GM21447 (cell line): Measurements from ENCODE around the gene TANC1.

Experiments
- ATAC-seq: cut with Tn5 transposase; IDR thresholded peaks from one replicate; pipeline ENCODE4 v1.9.1; 2021; ENCODE audit not compliant: unreplicated experiment

The TANC1 gene

DNA sequence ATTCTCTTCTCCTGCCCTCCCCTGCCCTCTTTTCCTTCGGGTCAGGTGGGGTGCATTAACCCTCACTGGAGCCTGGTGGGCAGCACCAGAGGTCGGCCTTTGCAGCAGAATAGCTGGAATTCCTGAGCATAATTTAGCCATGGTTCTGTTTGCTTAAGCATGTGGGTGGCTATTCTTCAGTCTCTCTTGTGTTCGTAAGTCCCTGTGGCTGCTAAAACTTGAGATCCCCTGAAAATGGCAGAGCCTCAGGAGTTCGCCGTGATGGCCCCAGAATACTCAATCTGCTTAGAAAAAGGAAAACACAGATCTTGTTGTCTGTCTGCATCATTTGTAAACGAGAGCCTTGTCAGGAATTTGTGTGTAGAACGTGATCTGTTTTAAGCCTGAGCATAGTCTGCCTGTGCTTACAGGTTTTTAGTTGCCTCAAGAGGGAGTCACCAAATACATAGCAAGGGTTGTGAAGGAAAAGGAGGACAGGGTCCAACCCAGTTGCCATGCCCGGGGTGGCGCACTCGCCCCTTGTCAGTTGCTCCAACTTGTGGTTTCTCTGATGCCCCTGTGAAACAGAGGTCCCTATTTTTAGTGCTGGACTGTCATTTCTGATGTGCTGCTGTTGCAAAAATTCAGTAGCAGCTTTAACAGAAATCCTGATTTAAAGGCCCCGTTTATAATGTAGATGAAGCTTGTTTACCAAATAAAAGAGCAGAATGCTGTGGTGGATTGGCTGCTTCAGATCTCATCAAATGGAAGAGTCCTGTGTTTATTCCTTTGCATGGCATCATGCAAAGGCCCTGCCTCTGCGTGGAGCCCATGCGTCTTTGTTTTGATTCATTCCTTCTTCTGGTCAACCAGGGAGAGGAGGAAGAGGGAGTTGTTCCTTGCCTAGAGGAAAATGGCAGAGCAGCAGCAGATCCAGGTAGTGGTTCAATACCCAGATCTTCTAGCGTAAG, 243.3 kb downstream of the TANC1 start:
- no peak for ATAC-seq

DNA sequence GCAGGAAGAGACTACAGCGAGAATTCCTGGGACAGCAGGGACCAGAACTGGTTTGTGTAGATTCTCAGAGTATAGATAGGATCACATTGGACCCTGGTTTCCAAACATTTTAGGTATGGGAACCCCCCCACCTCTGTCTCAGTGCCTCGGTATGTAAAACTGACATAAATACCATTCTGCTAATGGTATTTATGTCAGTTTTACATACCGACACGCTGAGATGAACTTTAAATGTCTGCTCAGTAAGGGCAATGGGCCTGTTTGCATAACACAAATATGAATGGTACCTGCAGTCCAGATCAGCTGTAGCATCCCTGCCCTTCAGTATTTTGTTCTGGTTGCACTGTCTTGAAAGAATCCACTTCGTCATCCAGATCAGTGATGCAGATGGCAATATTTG, 244.9 kb downstream of the TANC1 start:
- ATAC-seq: no peak

DNA sequence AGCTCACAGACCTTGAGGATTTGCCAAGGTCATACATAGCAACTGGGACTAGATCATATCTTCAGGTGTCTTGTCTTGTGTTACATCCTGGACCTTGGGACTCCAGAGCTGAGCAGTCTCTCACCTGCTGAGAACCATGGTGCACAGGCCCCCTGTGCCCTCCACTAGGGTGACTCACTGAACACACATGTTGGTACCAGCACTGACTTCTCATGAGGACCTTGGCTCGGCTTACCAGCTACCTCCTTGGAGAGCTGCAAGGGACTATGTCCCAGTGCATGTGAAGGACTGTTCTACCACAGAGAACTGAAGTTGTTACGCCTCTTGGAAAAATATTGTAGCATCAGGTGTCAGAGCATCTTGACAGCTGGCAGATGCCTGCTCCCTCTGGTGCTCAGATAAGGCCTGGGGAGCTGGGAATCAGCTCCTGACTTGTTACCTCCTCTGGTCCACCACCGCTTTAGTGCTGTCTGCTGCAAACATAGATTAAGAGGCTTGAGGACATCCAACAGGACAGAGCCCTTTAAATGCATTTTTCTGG, 246.0 kb downstream of the TANC1 start:
- no peak for ATAC-seq

DNA sequence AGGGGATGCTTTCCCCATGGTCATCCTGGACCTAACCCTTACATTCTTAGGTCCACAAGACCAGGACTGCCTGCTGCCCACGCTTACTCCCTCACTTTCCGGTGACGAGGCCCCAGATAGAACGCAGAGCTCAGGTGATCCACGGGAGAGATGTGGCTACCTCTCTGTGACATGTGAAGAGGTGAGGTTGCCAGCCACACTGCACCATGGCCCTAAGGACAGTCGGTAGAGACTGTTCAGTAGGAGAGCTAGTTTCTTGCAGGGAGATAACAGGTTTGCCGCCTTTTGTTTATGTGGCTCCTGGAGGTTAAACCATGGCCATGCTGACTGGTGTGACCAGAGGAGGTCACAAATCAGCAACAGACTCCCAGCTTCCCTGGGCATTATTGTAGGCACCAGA, 246.7 kb downstream of the TANC1 start:
- no peak for ATAC-seq

DNA sequence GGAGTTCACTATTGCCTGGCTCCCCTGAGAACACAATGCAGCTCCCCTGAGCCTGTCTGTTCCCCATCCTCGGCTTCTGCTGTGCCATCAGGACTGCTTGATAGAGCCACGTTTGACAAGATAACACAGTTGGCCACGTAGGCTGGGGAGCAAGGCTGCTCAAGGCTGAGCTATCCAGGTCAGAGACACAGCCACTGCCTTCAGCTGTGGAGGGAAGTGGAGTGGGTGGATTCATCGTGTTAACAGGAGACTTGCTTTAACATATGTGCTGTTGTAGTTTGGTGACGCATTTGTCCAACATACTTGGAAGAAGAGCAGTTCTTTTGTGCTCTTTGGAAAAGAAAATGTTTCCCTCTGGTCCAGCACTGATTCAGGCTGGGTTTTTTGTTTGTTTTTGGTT, 249.2 kb downstream of the TANC1 start:
- ATAC-seq: no peak

DNA sequence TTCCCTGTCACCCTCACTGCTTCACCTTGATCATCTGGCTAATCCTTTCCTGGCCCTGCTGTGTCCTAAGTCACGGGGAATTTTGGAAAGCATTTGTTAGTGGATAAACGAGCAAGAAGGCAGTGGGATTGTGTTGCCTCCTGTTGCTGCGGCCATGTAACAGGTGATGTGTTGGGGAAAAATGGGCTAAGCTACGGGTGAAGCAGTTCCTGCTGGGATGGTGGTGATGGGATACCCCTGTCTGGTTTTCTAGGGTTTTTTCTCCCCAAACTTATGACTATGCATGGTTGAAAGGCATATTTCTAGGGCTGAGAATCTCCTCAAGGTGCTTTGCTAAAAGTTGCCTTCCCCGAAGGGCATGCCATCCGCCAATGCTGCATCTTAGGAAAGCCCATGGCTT, 249.9 kb downstream of the TANC1 start:
- ATAC-seq: no peak

DNA sequence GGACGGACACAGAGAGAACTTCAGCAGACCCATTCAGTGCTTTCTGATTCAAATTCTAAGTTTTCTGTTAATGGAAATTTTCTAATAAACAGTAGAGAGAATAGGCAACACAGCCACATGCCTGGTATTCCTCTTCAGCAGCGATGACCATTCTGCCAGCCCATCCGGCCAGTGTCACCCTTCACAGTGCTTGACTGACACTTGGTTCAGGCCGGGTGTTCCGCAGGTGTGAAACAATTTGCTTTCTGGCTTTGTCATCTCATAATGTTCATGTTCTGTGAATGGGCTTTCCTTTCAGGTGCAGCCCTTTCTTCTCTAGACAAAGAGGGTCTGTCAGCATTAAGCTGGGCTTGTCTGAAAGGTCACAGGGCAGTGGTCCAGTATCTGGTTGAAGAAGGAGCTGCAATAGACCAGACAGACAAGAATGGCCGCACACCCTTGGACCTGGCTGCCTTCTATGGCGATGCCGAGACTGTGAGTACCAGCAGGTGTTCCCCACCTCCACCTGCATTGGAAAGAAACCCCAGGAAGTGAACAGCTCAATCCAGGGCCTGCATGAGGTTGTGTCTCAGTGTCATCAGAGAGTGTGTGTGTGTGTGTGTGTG, 251.1 kb downstream of the TANC1 start:
- no peak for ATAC-seq

DNA sequence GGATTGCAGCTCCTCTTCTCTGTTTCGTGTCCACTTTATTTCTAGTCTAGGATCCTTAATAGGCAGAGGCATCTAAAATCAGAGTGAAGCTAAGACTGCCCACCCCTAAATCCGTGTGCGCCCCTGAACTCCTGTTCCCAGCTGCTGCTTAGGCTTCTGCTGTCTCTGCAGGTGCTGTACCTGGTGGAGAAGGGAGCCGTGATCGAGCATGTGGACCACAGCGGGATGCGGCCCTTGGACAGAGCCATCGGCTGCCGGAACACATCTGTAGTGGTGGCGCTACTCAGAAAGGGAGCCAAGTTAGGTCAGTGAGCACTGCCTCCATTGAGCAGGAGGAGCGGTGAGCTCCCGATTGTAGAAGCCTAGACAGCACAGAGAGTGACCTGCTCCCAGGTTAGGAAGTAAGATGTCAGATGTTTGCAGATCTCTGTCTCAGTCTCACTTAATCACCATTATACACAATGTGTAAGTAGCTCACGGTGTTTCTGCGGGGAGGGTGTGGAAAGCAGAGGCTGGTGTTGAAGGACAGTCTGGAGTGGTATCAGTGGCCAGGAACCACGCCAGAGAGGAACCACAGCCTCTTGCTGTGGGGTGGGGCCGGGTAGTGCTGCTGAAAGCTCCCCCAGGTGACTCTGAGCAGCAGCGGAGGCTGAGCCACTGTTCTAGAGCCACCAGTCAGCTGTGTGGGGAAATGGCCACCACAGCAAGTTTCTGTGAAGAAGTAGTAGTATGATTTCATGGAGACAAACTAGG, 255.8 kb downstream of the TANC1 start:
- ATAC-seq: no peak

DNA sequence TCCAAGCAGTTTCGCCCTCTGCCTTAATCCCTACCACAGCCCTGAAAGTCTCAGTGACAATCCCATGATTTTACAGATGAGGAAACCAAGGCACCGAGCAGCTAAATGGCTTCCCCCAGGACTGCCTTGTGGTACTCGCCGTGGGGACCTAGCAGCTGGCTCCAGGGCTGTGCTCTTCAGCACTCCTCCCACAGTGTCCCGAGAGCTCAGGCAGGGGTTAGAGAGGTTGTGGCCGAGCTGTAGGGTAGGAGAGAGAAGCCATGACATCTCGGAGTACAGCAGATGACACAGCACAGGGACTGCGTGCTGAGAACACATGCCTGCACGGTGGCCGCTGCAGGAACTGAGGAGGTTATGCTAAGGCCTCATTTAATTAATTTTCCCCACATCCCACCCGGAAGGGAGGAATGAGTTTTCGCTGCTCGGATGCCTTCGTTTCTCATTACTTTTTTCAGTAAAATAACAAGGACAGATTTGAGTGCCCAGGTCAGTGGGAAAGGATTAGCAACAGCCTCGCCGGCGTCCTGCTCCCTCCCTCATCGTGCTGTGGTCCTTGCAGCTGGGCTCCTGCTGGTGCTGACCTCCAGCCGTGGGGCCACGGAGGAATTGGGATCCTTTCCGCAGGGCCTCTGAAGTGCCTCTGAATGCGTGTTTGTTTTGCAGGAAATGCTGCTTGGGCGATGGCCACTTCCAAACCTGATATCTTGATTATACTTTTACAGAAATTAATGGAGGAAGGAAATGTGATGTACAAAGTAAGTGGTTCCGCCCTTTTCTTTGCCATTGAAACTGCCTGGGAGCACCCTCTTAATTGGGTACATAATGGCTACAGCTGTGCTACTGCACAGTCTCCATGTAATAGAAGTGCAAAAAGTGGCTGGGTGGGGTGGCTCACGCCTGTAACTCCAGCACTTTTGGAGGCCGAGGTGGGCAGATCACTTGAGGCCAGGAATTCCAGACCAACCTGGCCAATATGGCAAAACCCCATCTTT, 256.9 kb downstream of the TANC1 start:
- no peak for ATAC-seq

DNA sequence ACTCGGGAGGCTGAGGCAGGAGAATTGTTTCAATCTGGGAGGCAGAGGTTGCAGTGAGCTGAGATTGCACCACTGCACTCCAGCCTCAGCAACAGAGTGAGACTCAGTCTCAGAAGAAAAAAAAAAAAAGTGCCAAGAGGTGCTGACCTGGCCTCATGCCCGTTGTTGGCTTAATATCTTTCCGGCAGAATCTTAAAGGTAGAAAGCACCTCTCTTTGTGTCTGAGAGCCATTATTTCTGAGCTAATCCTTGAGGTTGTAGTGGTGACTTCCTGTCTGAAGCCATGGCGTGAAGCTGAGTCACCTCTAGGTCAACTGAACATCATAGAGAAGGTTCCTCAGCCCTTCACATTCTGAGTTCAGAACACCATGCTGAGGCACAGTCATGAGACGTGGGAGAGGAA, 257.6 kb downstream of the TANC1 start:
- ATAC-seq: peak; percentile 76

DNA sequence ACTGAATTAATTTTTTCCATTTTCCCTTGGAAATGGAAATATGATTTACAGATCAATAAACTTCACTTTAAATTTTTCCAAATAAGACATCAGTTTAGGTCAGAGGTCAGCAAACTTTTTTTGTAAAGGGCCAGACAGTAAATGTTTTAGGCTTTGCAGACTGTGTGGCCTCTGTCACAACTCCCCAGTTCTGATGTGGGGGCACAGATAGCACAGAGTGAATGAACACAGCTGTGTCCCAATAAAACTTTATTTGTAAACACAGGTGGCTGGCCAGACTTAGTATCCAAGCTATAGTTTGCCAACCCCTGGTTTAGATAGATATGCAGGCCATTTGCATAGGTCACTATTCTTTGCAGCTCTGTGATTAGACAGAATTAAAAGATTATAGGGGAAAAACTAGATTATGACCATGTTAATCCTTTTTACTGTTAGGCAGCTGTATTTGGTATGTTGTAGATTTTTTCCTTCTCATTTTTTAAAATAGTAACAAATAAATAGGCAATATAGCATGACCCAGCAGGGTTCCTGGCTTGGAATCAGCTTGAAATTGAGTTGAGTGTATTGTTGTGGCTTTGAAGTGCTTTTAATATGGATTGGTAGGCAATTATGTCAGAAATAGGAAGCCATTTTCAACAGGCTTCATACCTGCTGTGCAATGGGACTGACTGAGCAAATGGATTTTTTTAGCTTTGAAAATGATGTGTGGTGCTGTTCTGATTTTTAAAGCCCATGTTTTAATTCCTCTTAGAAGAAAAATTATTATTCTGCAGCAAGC, 258.4 kb downstream of the TANC1 start:
- ATAC-seq: no peak

DNA sequence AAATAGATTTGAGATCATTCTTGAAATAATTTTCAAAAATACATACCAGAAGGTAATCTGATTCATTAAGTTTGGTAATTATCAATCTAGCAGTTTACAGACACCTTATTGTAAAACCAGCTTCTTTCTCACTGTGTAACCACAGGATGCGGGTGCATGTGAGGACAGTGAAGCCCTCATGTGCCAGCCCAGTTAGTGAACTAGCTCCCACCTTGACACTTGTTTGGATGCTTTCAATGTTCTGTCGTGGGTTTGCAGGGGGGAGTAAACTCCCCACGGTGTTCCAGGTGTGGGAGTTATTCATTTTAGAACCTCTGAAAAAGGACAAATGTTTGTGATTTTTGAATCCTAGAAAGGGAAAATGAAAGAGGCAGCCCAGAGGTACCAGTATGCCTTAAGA, 259.0 kb downstream of the TANC1 start:
- no peak for ATAC-seq

DNA sequence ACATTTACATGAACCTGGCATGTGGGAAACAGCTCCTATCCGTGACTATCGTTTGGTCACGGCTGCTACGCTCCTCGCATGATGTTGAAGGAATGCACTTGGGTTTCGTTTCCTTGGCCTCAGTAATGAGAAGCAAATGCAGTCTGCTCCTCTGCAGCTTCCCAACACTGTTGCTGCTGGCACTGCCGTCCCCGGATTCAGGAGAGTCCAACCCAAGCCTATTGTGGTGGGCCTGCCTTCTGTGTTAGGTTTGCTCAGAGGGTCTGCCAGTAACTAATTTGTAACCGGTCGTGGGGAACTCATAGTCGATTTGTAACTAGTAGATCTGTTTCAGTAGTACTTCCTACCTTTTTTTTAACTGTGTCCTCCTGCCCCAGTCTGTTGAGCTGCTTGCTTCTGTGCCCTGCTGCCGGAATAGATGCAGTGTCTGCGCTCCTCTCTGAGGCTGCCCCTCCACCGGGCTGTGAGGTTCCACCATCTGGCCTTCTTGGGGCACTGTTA, 259.7 kb downstream of the TANC1 start:
- ATAC-seq: no peak

DNA sequence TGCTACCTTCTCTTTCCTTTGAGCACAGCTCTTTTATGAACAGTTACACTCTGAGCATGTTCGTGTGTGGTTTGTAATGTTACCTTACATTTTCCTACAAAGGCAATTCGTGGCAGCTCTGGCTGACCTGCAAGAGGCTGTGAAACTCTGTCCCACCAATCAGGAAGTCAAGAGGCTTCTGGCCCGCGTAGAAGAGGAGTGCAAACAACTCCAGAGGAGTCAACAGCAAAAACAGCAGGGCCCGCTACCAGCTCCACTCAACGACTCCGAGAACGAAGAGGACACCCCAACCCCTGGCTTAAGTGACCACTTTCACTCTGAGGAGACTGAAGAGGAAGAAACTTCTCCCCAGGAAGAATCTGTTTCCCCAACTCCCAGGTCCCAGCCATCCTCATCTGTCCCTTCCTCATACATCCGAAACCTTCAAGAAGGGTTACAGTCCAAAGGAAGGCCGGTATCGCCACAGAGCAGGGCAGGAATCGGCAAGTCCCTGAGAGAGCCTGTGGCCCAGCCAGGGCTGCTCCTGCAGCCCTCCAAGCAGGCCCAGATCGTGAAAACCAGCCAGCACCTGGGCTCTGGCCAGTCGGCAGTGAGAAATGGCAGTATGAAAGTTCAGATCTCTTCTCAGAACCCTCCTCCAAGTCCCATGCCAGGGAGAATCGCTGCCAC, 261.2 kb downstream of the TANC1 start:
- no peak for ATAC-seq

DNA sequence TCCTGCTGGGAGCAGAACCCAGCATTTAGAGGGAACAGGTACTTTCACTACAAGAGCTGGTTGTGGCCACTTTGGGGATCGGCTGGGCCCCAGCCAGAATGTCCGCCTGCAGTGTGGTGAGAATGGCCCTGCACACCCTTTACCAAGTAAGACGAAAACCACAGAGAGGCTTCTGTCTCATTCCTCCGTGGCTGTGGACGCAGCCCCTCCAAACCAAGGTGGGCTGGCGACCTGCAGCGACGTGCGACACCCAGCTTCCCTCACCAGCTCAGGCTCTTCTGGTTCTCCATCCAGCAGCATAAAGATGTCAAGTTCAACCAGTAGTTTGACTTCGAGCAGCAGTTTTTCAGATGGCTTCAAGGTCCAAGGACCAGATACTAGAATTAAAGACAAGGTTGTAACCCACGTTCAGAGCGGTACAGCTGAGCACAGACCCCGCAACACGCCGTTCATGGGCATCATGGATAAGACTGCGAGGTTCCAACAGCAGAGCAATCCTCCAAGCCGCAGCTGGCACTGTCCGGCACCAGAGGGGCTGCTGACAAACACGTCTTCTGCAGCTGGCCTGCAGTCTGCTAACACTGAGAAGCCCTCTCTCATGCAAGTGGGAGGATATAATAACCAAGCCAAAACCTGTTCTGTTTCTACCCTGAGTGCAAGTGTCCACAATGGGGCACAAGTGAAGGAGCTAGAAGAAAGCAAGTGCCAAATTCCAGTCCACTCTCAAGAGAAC, 261.9 kb downstream of the TANC1 start:
- no peak for ATAC-seq

DNA sequence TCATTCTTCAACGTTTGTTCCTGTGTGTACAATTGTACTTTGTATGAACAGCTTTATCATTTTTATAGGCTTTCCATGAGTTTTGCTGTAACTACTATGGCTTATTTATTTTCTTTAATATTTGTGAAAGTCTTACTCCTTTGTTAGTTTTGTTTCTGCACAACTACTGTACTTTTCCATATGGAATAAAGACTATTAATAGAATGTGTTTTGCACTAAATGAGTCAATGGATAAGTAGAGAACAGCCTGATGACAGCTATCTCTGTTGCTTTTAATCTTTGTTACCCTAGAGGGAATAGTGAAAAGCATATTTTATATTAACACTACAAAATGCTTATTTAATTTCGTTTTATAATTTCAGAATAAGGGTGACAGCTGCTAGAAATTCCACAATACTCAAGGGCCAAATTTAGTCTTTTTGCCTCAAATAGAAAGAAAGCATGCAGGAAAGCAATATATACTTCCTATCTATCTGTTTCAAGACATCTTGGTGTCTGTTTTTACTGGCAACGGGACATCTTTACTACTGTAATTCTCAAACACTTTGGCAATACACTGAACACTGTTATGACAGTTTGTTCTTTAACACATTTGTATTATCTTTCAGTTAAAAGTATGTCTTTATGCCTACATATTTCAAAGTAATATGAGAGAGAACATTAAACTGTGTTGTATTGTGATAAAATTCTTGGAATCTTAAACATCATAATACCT, 264.2 kb downstream of the TANC1 start:
- ATAC-seq: no peak

DNA sequence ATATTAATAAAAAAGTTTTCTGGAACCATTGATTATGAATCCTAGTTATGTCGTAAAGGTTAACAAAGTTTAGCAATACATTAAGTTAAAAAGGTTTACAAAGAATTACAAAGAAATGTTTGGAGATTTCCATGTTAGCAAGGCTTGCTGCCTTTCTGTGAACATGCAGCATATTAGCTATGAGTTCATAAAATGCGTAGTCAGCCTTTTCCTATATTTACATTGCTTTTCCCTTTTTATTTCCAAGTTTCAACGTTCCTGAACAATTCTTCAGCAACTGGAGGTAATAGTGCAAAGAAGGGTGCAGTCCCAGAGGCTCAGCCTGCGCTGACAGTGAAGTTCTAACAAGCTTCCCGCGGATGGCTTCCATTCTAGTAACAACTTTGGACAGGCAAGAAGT, 266.4 kb downstream of the TANC1 start:
- ATAC-seq: no peak

DNA sequence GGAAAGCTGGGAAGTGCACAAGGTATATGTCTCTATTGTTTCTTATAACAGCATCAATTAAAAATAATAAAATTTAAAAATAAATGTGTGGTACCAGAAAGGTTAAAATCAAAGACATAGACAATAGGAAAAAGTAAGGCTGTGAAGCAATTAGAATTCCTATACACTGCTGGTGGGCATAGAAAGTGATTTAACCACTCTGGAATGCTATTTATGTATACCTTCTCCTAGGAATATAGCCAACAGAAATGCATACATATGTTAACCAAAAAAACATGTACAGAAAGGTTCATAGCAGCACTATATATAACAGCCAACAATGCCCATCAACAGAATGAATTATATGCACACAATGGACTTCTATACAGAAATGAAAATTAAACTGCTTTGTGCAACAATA, 275.1 kb downstream of the TANC1 start:
- ATAC-seq: no peak
